UCSD-AML1 (cell line): ENCODE results near the gene RGS10.
"Not testable (repeated sequence)": the region's sequence is repeated elsewhere in the genome, so short reads cannot be mapped to it uniquely, and the experiment has no call there.

Source experiments
- DNase-seq: peaks from one replicate; lab custom pipeline; 2025; ENCODE audit not compliant: unreplicated experiment; lab: John Stamatoyannopoulos, UW

Gene RGS10

DNA sequence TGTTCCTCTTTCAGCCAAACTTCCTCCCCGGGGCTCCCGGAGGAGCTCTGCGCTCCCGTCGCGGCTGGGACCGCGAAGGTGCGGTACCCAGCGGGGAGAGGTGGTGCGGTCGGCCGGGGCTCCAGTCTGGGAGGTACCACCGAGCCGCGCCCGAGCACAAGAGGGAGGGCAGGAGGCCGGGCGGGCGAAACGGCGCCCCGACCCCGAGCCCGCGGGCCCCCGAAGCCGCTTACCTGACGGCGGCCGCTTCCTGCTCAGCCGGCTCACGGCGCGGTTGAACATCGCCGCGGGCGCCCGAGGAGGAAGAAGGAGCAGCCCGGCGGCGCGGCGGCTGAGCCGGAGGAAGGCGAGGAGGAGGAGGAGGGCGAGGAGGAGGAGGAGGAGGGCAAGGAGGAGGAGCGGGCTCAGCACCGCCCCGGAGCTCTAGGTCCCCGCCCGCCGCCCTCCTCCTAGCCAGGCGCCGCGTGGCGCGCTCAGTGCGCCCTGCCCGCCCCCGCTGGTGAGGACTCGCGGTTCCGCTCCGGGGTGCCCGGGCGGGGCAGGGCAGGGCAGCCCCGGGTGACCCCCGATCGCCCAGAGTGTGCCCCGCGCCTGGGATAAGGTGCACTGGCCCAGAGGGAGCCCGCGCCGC, at the start of gene RGS10:
RGS10 (minus strand) TSS at position 363 of the 631 bp plus-strand sequence; CDS start at position 282, 81 bp downstream.
- peak; percentile 89 for DNase-seq

DNA sequence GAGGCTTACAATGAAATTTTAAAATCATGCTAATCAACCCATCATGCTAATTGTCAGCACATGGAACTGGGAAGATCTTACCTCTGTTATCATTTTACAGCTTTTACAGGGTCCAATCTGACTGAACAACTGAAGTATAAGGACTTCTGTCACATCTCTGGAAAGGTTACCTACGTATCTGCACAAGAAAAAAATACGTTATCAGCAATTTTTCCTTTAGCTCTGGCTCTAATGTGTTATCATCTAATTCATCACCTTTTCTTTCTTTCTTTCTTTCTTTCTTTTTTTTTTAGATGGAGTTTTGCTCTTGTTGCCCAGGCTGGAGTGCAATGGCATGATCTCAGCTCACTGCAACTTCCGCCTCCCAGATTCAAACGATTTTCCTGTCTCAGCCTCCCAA, 45.6 kb upstream of the RGS10 start:
- no peak for DNase-seq

GRCh38 chr10:119578355-119578754, 35.8 kb upstream of the RGS10 start:
- DNase-seq, result no peak

DNA sequence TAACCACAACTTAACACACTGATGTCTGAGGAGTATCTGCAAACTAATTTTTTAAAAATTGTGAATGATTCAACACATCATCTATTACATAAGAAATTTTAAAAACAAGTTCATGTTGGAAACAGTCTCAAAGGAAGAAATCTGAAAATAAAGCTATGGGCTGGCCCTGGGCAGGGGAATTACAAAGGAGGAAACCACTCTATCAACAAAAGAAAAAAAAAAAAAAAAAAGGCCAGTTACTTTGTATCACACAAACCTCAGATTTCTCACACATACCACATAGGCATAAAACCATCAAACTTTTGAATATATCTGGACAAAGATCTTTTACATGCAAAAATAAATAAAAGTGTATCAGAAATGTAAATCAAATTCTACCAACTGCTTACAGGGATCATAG, 33.5 kb upstream of the RGS10 start:
- DNase-seq, result no peak

GRCh38 chr10:119575506-119575905, 33.0 kb upstream of the RGS10 start:
- DNase-seq, result no peak

DNA sequence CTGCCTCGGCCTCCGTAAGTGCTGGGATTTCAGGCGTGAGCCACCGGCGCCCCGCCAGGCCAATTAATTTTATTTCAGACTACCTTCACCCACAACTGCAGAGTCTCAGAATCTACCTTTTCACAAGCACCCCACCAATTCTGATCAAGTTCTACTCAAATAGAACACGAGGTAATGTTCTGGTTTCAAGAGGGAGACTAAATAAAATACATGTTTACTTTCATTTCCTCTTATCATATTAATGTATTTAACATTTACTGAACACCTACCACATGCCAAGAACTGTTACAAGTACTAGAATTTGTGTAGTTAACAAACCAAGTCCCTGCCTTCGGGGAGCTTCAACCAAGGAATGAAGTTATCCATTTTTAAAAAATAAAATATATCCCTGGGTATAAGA, 25.5 kb upstream of the RGS10 start:
- no peak for DNase-seq

GRCh38 chr10:119562097-119562496, 19.6 kb upstream of the RGS10 start:
- no peak for DNase-seq

- not testable (repeated sequence) for DNase-seq
These were observed 17.0 kb upstream of the RGS10 start for GRCh38 chr10:119559511-119559910.

DNA sequence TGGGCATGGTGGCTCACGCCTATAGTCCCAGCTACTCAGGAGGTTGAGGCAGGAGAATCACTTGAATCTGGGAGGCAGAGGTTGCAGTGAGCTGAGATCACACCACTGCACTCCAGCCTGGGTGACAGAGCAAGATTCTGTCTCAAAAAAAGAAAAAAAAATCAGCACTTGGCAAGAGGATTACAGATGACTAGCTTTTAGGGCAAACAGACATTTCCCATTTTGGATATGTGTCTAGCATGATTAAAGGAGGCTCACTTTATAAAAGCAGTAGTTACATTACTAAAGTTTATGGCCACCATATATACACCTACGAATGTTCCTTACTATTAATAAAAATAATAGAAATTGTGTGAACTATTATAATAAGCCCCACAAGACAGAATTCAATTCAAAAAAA, 13.6 kb upstream of the RGS10 start:
- not testable (repeated sequence) for DNase-seq

GRCh38 chr10:119555178-119555784, 12.8 kb upstream of the RGS10 start:
- no peak for DNase-seq

- no peak for DNase-seq
These were observed 8.3 kb upstream of the RGS10 start for GRCh38 chr10:119550827-119551226.

DNA sequence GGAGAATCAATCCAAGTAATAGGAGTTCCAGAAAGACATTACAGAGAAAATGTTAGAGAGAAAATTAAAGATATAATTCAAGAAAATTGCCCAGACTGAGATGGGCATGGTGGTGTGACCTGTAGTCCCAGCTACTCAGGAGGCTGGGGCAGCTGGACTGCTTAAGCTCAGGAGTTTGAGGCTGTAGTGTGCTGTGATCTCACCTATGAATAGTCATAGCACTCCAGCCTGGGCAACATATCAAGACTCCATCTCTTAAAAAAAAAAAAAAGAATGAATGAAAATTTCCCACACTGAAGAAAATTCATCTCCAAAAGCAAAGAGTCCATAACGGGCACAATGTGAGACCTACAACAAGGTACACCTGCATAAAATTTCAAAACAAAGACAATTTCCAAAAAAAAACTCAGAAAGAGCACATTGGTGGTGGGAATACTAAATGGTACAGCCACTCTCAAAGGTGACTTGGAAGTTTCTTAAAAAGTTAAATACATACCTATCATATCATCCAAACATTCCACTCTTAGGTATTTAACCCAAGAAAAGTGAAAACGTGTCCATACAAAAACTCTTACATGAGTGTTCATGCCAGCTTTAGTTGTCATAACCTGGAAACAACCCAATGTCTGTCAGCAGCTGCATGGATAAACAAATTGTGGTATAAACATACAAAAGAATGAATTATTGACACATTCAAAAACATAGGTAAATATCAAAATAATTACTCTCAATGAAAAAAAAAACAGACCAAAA, 6.9 kb upstream of the RGS10 start:
- no peak for DNase-seq

GRCh38 chr10:119546009-119546408, 3.5 kb upstream of the RGS10 start:
- no peak for DNase-seq

GRCh38 chr10:119545310-119545709, 2.8 kb upstream of the RGS10 start:
- no peak for DNase-seq

GRCh38 chr10:119543814-119544642, 1.5 kb upstream of the RGS10 start:
- DNase-seq, result no peak

DNA sequence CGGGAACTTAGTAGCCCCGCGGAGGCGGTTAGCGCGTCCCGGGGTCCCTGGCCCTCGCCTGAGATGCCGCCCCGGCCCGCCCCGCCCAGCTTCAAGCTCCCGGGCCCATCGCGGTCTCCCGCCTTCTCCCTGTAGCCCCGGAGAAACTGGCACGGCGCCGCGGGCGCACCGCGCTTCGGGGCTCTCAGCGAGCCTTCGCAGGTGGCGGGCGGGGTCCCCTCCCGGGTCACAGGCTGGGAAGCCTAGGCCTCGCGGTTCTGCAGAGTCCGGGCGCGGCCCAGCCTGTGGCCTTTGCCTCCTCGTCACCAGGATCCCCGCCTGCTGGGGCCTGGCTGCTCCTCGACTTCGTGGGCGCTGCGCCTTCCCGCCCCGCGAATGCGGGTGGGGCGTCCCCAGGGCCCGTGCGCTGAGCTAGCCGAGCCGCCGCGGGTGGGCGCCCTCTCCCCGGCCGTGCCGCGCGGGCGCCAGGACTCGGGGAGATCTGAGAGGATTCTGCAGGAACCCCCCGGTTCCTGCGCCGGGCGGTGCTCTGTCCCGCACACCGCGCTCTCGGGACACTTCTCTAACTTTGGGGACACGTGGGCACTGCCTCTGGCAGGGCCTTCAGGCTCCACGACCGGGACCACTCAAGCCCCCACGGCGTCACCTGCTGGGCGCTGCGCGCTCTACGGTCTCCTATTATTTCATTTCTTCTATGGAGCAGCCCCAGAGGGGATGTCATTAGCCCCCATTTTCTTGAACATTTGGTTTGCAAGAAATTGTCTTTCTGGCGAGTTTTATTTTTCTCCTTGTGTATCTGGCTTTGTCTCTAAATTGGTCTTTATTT, 682 bp upstream of the RGS10 start:
- peak; percentile 79 for DNase-seq

DNA sequence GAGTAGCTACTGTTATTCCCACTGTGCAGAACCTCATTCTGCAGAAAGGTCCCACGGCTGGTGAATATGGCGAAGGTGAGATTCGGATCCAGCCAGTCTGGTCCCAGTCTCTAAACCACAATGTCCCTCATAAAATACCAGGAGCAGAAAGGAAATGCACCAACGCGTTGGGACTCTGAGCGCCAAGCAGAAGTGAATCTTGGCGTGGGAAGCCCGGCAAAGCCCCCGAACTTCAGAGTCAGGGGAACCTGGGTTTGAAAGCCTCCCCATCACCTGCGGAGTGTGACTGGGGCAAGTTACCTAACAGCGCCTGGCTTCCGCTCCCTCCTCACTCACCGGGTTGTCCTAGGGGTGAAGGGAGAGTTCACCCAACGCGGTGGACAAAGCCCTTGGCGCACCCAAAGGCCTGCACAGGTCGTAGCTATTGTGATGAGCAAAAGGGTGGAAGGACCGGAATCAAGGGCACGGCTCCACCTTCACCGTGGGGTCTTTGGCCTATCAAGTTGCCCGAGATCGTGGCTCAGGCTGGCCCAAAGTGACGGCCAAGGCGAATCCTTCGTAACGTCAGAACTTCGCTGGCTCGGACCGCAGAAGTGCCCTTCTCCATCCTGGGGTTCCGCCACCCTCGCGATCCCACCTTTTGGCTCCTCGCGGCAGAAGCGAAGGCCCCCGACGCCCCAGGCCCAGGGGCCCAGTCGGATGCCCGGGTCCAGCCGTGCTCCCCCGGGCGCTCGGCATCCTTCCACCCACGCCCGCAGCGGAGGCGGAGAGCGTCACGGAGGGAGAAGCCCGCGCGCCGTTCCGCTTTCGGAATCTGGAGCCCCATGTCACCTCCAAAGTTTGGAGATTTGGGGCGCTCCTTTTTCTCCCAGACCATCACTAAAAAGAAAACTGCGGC, 811 bp downstream of the RGS10 start:
- DNase-seq, result peak; percentile 56

DNA sequence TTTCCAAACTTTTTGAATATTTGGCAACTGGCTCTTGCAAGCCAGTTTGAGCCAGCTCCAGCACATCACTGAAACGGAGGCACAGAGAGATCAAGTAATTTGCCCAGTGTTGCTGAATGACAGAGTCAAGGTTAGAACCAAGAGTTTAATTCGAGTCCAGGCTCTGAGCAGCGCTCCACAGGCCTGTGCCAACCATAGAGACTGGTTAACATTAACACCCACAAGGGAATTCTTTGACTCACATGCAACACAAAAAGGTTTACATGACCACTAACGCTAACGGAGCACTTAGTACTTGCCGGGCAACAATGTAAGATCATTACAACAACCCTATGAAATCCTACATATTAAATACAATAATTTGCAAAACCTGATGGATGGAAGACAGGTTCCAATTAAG, 1.5 kb downstream of the RGS10 start:
- DNase-seq, result no peak

GRCh38 chr10:119540038-119540437, 2.5 kb downstream of the RGS10 start:
- no peak for DNase-seq
